Testis (tissue), 3 donors: Measurements from ENCODE around the gene DCXR. TPM values are rescaled to one million over a fixed set of nuclear protein-coding genes. Genes with fewer than 3 reads are reported as not detected.

Experiments used
- DNase-seq: peaks from one replicate; pipeline ENCODE4 v3.0.0-alpha.2; 2019
- H3K27ac ChIP-seq, 2 donors: fragments of 200-600 bp; sonication (generic); one replicate each; pipeline ENCODE4 v1.5.1; 2019
- H3K27me3 ChIP-seq: fragments of 200-600 bp; sonication (generic); one replicate; pipeline ENCODE4 v1.5.1; 2019
- H3K36me3 ChIP-seq: fragments of 200-600 bp; sonication (generic); one replicate; pipeline ENCODE4 v1.5.1; 2017; ENCODE audit warnings: low read depth; ENCODE audit errors: missing control alignments
- H3K4me1 ChIP-seq: fragments of 200-600 bp; sonication (generic); one replicate; pipeline ENCODE4 v1.5.1; 2019
- H3K4me3 ChIP-seq, 2 donors: fragments of 200-600 bp; sonication (generic); one replicate each; pipeline ENCODE4 v1.5.1; 2017 to 2019
- H3K9me3 ChIP-seq: fragments of 200-600 bp; sonication (generic); one replicate; pipeline ENCODE4 v1.5.1; 2017
- CTCF ChIP-seq, 3 experiments: fragments of 450-650 bp in 2 of 3; fragments of 200-600 bp in 1 of 3; sonication (generic) in 1 of 3; IDR thresholded peaks; one replicate each; pipeline ENCODE4 v1.5.1; 2016 to 2019; ENCODE audit warnings: antibody characterized with exemption in 3 of 3, mild to moderate bottlenecking in 2 of 3, moderate library complexity in 1 of 3
- POLR2A ChIP-seq: fragments of 450-650 bp; IDR thresholded peaks from one replicate; pipeline ENCODE4 v1.6.1; 2017; ENCODE audit warnings: antibody characterized with exemption, mild to moderate bottlenecking, moderate library complexity
- WGBS, 2 donors: methylation state at CpG; one replicate each; pipeline ENCODE4 v1.1.5; 2018; 5-methylcytosine and 5-hydroxymethylcytosine counted together
- intact Hi-C: fragments of 100-400 bp; cut with DNase I; formaldehyde crosslinking; loops from one replicate; pipeline ENCODE4 v1.15.1; 2023; ENCODE audit warnings: low total_unique reads
- polyA plus RNA-seq: library from polyadenylated mRNA; stranded (reverse); fragments of 350-450 nt; fragmentation: Illumina TruSeq; extraction: RNeasy Lipid Tissue Mini Kit (QIAGEN cat#74804); gene quantifications from one replicate; pipeline ENCODE4 v1.2.3, GENCODE V29; 2014; ENCODE audit warnings: low read depth, low replicate concordance; ENCODE audit not compliant: insufficient read depth
- total RNA-seq, 2 donors: library from RNA; depleted of rRNA; stranded (reverse); fragments of >200 nt; gene quantifications; one replicate each; pipeline ENCODE4 v1.2.3, GENCODE V29; 2016

DCXR gene
- total and polyA plus RNA-seq, 3 donors from 2014 or later, result 109 to 188 (median 134) TPM

GRCh38 chr17:82021107-82021899, 16.2 kb downstream of the DCXR start:
- Histone ChIP-seq H3K27ac (no peak overlapping the region), H3K27me3 (no peaks in the 10 kb centered on the region), H3K4me3 (no peak overlapping the region), H3K9me3 (no peaks in the 10 kb centered on the region), H3K36me3 (no peaks in the 10 kb centered on the region), H3K4me1 (peaks cover 19% of the 10 kb centered on the region)
- TF ChIP-seq CTCF (IDR thresholded peaks at IDR 0.05), result peak; percentile 43 to 63 (median 59)
- TF ChIP-seq POLR2A, result no peak
- 44 to 53% methylated on average over 15 to 23 of the region's 25 CpGs for WGBS, 2 donors
- intact Hi-C loops, result loop anchor here (5.0 kb wide), 1 partner anchor 59 kb away; the partner anchor contains the start of gene NOTUM
- peak; percentile 80 for DNase-seq

GRCh38 chr17:82020572-82021106, 16.9 kb downstream of the DCXR start:
- peaks cover 19% of the 10 kb centered on the region for H3K4me1 ChIP-seq
- H3K4me3 ChIP-seq, result no peak overlapping the region
- no peaks in the 10 kb centered on the region for H3K9me3 ChIP-seq
- H3K27ac ChIP-seq, result no peak overlapping the region
- intact Hi-C loops, result loop anchor here (5.0 kb wide), 1 partner anchor 58 kb away; the partner anchor contains the start of gene NOTUM
- WGBS, 2 donors, result 86 to 89% methylated on average over 9 to 14 of the region's 14 CpGs
- TF ChIP-seq CTCF (IDR thresholded peaks at IDR 0.05), result no peak
- TF ChIP-seq POLR2A, result no peak
- no peaks in the 10 kb centered on the region for H3K36me3 ChIP-seq
- H3K27me3 ChIP-seq, result no peaks in the 10 kb centered on the region
- no peak for DNase-seq

GRCh38 chr17:82019690-82020571, 17.6 kb downstream of the DCXR start:
- Histone ChIP-seq H3K27me3 (no peaks in the 10 kb centered on the region), H3K4me3 (no peak overlapping the region), H3K27ac (no peak overlapping the region), H3K9me3 (no peaks in the 10 kb centered on the region), H3K36me3 (no peaks in the 10 kb centered on the region), H3K4me1 (peaks cover 19% of the 10 kb centered on the region)
- intact Hi-C loops, result loop anchor here (5.0 kb wide), 1 partner anchor 58 kb away; the partner anchor contains the start of gene NOTUM
- DNase-seq, result peak; percentile 58
- WGBS, 2 donors, result 75 to 76% methylated on average over 12 to 26 of the region's 34 CpGs
- peak; percentile 32 to 71 (median 59) for TF ChIP-seq CTCF (IDR thresholded peaks at IDR 0.05)
- TF ChIP-seq POLR2A, result no peak

GRCh38 chr17:82018989-82019689, 18.4 kb downstream of the DCXR start:
- no peak overlapping the region for H3K4me3 ChIP-seq
- TF ChIP-seq CTCF (IDR thresholded peaks at IDR 0.05) (no peak), POLR2A (no peak)
- peaks cover 18% of the 10 kb centered on the region for H3K4me1 ChIP-seq
- no peak overlapping the region for H3K27ac ChIP-seq
- intact Hi-C loops, result no loop called here
- H3K27me3 ChIP-seq, result no peaks in the 10 kb centered on the region
- no peaks in the 10 kb centered on the region for H3K36me3 ChIP-seq
- H3K9me3 ChIP-seq, result no peaks in the 10 kb centered on the region
- WGBS, 2 donors, result 90 to 91% methylated on average over 13 to 33 of the region's 33 CpGs
- no peak for DNase-seq
